Measurements from ENCODE around the gene SLC5A4.

DNA sequence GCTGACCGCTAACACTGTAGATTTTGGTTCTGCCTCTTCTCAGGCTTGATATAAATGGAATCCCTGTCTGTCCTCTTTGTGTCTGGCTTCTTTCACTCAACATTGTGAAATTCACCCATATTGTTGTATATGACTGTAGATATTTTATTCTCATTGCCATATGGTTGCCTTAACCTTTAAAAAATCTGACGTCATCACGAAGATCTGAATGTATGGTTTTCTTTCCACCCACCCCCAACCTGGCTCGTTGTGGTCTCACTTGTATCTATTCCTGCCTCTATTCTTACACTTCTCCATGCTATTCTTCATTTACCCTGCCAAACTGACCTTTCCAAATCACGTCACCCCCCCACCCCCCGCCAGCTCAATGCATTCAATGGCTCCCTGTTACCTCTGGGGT, 74.1 kb downstream of the SLC5A4 start:
- TF ChIP-seq, protein P1, sequence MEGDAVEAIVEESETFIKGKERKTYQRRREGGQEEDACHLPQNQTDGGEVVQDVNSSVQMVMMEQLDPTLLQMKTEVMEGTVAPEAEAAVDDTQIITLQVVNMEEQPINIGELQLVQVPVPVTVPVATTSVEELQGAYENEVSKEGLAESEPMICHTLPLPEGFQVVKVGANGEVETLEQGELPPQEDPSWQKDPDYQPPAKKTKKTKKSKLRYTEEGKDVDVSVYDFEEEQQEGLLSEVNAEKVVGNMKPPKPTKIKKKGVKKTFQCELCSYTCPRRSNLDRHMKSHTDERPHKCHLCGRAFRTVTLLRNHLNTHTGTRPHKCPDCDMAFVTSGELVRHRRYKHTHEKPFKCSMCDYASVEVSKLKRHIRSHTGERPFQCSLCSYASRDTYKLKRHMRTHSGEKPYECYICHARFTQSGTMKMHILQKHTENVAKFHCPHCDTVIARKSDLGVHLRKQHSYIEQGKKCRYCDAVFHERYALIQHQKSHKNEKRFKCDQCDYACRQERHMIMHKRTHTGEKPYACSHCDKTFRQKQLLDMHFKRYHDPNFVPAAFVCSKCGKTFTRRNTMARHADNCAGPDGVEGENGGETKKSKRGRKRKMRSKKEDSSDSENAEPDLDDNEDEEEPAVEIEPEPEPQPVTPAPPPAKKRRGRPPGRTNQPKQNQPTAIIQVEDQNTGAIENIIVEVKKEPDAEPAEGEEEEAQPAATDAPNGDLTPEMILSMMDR (IDR thresholded peaks at IDR 0.05): no peak
- no peak for TF ChIP-seq POLR2AphosphoS5 (IDR thresholded peaks at IDR 0.05; ENCODE audit: low read depth, low read length)
